ENCODE data around the gene TMEM86B. TPM values are rescaled to one million over a fixed set of nuclear protein-coding genes. Genes with fewer than 3 reads are reported as not detected.
"Not testable (repeated sequence)": the region's sequence is repeated elsewhere in the genome, so short reads cannot be mapped to it uniquely, and the experiment has no call there.

Gene TMEM86B
- total RNA-seq, 2 experiments from 2014 or later, result 10.4 to 16.0 TPM

- Mint-ChIP-seq H3K4me3 (no peak overlapping the region), H3K36me3 (peaks cover 4% of the 10 kb centered on the region), H3K27ac (no peak overlapping the region), H3K9me3 (ENCODE audit: low read depth) (peaks cover 4% of the 10 kb centered on the region), H3K4me1 (peaks cover 11% of the 10 kb centered on the region), H3K27me3 (peaks cover 15% of the 10 kb centered on the region)
- CTCF ChIA-PET, result no interaction called here
- ATAC-seq (no peak), DNase-seq (peak; percentile 64)
These were observed 16.1 kb downstream of the TMEM86B start for GRCh38 chr19:55212447-55212846.

DNA sequence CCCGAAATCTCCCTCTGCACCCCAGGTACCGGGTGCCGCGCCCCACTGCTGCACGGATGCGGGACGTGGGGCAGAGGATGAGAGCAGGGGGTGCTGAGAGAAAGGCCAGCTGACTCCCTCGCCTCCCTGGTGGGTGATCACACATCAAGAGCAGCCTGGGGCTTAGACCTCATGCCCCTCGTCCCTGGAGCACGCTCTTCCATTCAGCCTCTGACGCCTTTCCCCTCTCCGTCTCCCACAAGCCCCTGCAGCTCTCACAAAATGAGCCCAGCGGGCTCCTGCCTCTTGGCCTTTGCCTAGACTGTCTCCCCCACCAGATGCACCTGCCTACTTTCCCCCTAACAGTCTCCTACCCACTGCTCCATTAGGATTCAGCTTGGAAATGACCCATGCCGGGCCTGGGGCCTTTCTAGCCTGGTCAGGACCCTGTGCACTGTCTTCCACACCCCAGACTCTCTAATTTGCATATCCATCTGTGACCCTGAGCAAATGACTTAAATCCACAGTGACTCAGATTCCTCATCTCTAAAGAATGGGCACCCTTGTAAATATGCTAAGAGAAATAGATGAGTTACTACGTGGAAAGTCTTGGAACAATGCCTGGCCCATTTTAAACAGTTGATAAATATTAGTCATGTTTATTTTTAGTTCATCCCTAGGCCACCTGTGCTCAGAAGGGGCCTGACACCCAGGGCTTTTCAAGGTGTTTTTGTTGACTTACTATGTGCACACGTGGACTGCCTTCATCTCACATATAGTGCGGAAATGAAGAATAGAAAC lies 18.7 kb downstream of the TMEM86B start:
- CTCF ChIA-PET, result no interaction called here
- H3K9me3 Mint-ChIP-seq (ENCODE audit: low read depth), result peaks cover 4% of the 10 kb centered on the region
- DNase-seq, result no peak

GRCh38 chr19:55208880-55209692 lies 19.5 kb downstream of the TMEM86B start, which contains the start of gene PTPRH:
PTPRH (minus strand) TSS chr19:55209501; CDS start chr19:55209433, 68 bp downstream.
- Mint-ChIP-seq H3K27me3 (peaks cover 17% of the 10 kb centered on the region), H3K4me3 (no peak within 1 kb of the TSS), H3K36me3 (peaks cover 4% of the 10 kb centered on the region), H3K4me1 (peaks cover 4% of the 10 kb centered on the region), H3K27ac (no peak within 1 kb of the TSS), H3K9me3 (ENCODE audit: low read depth) (peaks cover 4% of the 10 kb centered on the region)
- ATAC-seq (peak; percentile 32), DNase-seq (no peak)
- CTCF ChIA-PET, result no interaction called here

More for the DNA sequence above, 18.7 kb downstream of the TMEM86B start:
- H3K4me3 Mint-ChIP-seq, result no peak overlapping the region
- peaks cover 12% of the 10 kb centered on the region for H3K27me3 Mint-ChIP-seq
- peaks cover 4% of the 10 kb centered on the region for H3K4me1 Mint-ChIP-seq
- no peak for ATAC-seq
- H3K27ac Mint-ChIP-seq, result no peak overlapping the region
- peaks cover 4% of the 10 kb centered on the region for H3K36me3 Mint-ChIP-seq

DNA sequence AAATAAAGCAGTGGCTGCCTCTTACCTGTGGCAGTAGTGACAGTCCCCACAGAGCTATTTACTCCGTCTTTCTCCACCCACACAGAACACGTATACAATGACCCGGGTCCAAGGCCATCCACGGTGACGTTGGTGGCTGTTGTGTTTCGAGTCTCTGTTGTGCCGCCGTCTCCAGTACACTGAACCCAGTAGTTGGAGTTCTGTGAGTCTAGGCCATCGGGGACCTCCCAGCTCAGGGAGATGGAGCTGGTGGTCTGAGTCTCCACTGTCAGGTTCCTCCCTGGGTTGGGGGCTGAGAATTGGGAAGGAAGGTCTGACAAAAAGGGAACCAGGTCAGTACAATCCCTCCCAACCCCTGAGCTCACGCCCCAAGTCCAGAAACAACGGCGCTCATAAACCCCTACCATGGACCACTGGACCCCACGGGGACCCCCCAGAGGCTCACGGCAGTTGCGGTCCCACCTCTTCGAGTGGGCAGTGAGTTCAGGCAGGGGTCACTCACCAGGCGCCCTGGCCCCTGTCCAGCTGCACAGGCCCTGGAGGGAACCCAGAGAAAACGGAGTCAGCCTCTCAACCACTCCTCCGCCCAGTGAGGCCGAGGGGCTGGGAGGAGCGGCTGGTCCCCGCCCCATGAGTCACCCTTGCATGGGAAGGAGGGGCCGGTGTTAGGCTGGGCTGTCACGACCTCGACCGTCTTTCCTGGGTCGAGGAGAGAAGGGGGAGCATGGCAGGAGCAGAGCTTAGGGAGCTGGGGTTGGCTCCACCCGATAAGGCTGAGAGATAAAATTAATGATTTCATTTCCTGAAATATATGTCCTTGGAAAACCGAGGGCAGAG lies 21.7 kb downstream of the TMEM86B start:
- Mint-ChIP-seq H3K4me3 (no peak overlapping the region), H3K9me3 (ENCODE audit: low read depth) (no peaks in the 10 kb centered on the region), H3K4me1 (peaks cover 4% of the 10 kb centered on the region), H3K27ac (no peak overlapping the region), H3K27me3 (peaks cover 27% of the 10 kb centered on the region), H3K36me3 (no peaks in the 10 kb centered on the region)
- ATAC-seq (peak; percentile 88), DNase-seq (peak; percentile 64)
- CTCF ChIA-PET, result no interaction called here

GRCh38 chr19:55202199-55202598 lies 26.4 kb downstream of the TMEM86B start:
- H3K4me1 Mint-ChIP-seq; H3K36me3 Mint-ChIP-seq; H3K4me3 Mint-ChIP-seq; CTCF ChIA-PET; H3K27ac Mint-ChIP-seq; DNase-seq; H3K9me3 Mint-ChIP-seq (ENCODE audit: low read depth); ATAC-seq: not testable (repeated sequence)
- peaks cover 37% of the 10 kb centered on the region for H3K27me3 Mint-ChIP-seq

GRCh38 chr19:55199620-55200204 lies 28.9 kb downstream of the TMEM86B start:
- Mint-ChIP-seq H3K36me3 (no peaks in the 10 kb centered on the region), H3K9me3 (ENCODE audit: low read depth) (no peaks in the 10 kb centered on the region), H3K4me3 (no peak overlapping the region), H3K27ac (no peak overlapping the region), H3K4me1 (no peaks in the 10 kb centered on the region), H3K27me3 (peaks cover 23% of the 10 kb centered on the region)
- ATAC-seq (no peak), DNase-seq (no peak)
- CTCF ChIA-PET, result interaction anchor here (0.7 kb wide), 1 partner anchor 40 kb away, joined by 4 read pairs; no protein-coding TSS in a partner anchor

DNA sequence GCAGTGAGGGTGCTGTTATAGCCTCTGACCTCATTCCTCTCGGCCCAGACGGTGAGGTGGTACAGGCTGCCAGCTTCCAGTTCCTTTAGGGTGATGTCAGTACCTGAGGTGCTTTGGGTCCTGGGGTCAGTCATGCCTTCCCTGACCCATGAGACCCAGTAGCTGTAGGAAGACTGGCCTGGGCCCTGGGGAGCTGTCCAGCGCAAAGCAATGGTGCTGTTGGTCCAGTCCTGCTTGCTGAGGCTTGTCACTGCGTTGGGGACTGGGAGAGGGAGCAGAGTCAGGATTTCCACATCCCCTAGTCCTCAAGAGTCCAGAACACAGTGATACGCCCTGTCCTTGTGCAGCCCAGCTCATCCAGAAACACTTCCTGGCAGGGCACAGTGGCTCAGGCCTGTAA lies 29.9 kb downstream of the TMEM86B start:
- Mint-ChIP-seq H3K27me3 (peaks cover 18% of the 10 kb centered on the region), H3K4me1 (no peaks in the 10 kb centered on the region), H3K36me3 (no peaks in the 10 kb centered on the region), H3K27ac (no peak overlapping the region), H3K4me3 (no peak overlapping the region), H3K9me3 (ENCODE audit: low read depth) (no peaks in the 10 kb centered on the region)
- DNase-seq (no peak), ATAC-seq (no peak)
- CTCF ChIA-PET, result interaction anchor here (1.0 kb wide), 1 partner anchor 305 kb away, joined by 3 read pairs; no protein-coding TSS in a partner anchor

- DNase-seq (no peak), ATAC-seq (peak; percentile 60)
- Mint-ChIP-seq H3K27me3 (peaks cover 16% of the 10 kb centered on the region), H3K4me1 (no peaks in the 10 kb centered on the region), H3K27ac (no peak overlapping the region), H3K4me3 (no peak overlapping the region), H3K9me3 (ENCODE audit: low read depth) (no peaks in the 10 kb centered on the region), H3K36me3 (no peaks in the 10 kb centered on the region)
- CTCF ChIA-PET, result no interaction called here
These were observed 31.0 kb downstream of the TMEM86B start for GRCh38 chr19:55197528-55197927.

DNA sequence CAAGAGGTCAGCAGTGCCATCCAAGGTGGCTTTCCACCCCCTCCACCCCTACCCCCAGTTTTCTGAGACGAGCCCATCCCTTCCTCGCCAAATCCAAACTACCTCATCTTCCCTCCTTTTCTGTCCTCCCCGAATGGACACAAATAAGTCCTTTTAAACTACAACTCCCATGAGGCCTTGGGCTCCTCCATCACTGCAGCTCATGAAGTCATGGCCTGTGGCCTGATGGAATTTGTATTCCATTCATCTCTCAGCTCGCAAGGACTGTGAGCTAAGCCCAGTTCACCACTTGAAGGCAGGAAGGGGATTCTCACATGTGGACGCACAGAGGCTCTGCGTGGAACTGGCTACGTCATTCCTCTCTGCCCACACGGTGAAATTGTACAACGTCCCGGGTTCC lies 31.8 kb downstream of the TMEM86B start:
- ATAC-seq (no peak), DNase-seq (no peak)
- H3K4me1 Mint-ChIP-seq, result no peaks in the 10 kb centered on the region
- peaks cover 10% of the 10 kb centered on the region for H3K27me3 Mint-ChIP-seq
- no peak overlapping the region for H3K27ac Mint-ChIP-seq
- CTCF ChIA-PET, result interaction anchor here (0.6 kb wide), 1 partner anchor 14 kb away, joined by 4 read pairs; no protein-coding TSS in a partner anchor
- no peak overlapping the region for H3K4me3 Mint-ChIP-seq
- no peaks in the 10 kb centered on the region for H3K36me3 Mint-ChIP-seq
- no peaks in the 10 kb centered on the region for H3K9me3 Mint-ChIP-seq (ENCODE audit: low read depth)

DNA sequence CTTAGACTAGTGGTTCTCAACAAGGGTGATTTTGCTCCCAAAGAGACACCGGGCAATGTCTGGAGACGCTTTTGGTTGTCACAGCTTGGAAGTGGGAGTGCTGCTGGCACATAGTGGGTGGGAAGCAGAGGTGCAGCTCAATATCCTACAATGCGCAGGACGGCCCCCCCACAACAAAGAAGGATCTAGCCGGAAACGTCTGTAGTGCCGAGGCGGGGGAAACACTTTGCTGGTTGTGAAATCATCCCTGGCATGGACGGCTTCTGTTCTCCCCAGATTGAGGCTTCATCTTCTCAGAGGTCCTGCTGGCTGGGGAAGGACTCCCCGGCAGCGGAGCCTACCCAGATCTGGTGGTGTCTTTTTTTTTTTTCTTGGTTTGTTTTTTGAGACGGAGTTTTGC lies 35.1 kb downstream of the TMEM86B start:
- DNase-seq (no peak), ATAC-seq (no peak)
- Mint-ChIP-seq H3K27me3 (peaks cover 3% of the 10 kb centered on the region), H3K4me1 (peaks cover 8% of the 10 kb centered on the region), H3K36me3 (no peaks in the 10 kb centered on the region), H3K9me3 (ENCODE audit: low read depth) (no peaks in the 10 kb centered on the region), H3K27ac (no peak overlapping the region), H3K4me3 (no peak overlapping the region)
- CTCF ChIA-PET, result no interaction called here

GRCh38 chr19:55189403-55189835 lies 39.1 kb downstream of the TMEM86B start:
- H3K36me3 Mint-ChIP-seq, result no peaks in the 10 kb centered on the region
- H3K4me3 Mint-ChIP-seq, result no peak overlapping the region
- no peaks in the 10 kb centered on the region for H3K9me3 Mint-ChIP-seq (ENCODE audit: low read depth)
- H3K4me1 Mint-ChIP-seq, result peaks cover 15% of the 10 kb centered on the region
- ATAC-seq, result no peak
- no peak overlapping the region for H3K27ac Mint-ChIP-seq
- CTCF ChIA-PET, result interaction anchor here (1.2 kb wide), 1 partner anchor 103 kb away, joined by 3 read pairs; no protein-coding TSS in a partner anchor
- peaks cover 6% of the 10 kb centered on the region for H3K27me3 Mint-ChIP-seq
- DNase-seq, result no peak

DNA sequence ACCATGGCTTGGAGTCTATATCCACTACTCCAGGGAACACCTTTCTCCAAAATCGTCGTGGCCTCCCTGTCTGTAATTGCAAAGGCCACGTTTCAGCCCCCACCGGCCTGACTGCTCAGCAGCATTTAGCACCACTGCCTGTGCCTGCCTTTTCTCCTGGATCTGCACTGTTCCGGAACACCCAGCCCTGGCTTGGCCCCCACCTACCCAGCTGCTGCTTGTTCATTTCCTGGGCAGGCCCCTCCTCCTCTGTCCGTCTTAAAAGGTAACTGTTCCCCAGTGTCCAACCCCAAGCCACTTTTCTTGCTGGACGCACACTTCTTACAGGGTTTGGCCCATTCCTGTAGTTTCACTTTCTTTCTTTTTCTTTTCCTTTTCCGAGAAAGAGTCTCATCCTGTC lies 39.9 kb downstream of the TMEM86B start:
- Mint-ChIP-seq H3K4me1 (peaks cover 18% of the 10 kb centered on the region), H3K4me3 (peak overlapping the region; percentile 42), H3K27ac (peak overlapping the region; percentile 49), H3K9me3 (ENCODE audit: low read depth) (no peaks in the 10 kb centered on the region), H3K27me3 (peaks cover 8% of the 10 kb centered on the region), H3K36me3 (no peaks in the 10 kb centered on the region)
- CTCF ChIA-PET, result no interaction called here
- ATAC-seq (peak; percentile 57), DNase-seq (no peak)

GRCh38 chr19:55186080-55186479 lies 42.5 kb downstream of the TMEM86B start:
- CTCF ChIA-PET, result no interaction called here
- Mint-ChIP-seq H3K4me1 (peaks cover 18% of the 10 kb centered on the region), H3K4me3 (no peak overlapping the region), H3K36me3 (no peaks in the 10 kb centered on the region), H3K9me3 (ENCODE audit: low read depth) (no peaks in the 10 kb centered on the region), H3K27me3 (peaks cover 21% of the 10 kb centered on the region), H3K27ac (no peak overlapping the region)
- no peak for DNase-seq
- ATAC-seq, result no peak
